OCI-LY1 (cell line): Measurements from ENCODE around the gene NETO2.

Source experiments
- EZH2 ChIP-seq: fragments of 200-600 bp; sonication (generic), shearing (Covaris generic); IDR thresholded peaks from 2 replicates; pipeline ENCODE4 v1.8.0; 2017; ENCODE audit warnings: borderline replicate concordance, mixed run types, mild to moderate bottlenecking, antibody characterized with exemption, low read length, moderate library complexity, mixed read lengths
- TF ChIP-seq, protein P1 (sequence below): fragments of 200-600 bp; sonication (generic), shearing (Covaris generic); IDR thresholded peaks from 2 replicates; pipeline ENCODE4 v1.5.1; 2017; ENCODE audit warnings: mild to moderate bottlenecking, antibody characterized with exemption, low read length, moderate library complexity, mixed read lengths

DNA sequence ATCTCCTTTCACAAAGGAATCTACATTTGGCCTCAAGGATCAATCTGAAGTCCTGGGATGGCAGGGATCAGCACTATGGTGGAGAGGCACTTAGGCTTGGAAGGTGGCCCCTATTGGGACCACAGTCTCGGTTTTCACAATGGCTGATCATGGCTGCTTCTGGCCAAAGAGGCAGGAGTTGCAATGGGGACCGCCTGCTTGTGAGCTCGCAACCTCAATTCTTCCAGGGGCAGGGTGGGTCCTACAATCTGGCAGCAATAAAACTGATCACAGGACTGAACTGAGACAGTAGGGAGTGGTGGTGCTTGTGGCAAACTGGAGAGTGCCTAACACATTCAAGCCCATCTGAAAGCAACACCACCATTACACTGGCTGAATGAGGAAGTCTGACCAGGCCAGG, 83.1 kb downstream of the NETO2 start:
- TF ChIP-seq, protein P1, sequence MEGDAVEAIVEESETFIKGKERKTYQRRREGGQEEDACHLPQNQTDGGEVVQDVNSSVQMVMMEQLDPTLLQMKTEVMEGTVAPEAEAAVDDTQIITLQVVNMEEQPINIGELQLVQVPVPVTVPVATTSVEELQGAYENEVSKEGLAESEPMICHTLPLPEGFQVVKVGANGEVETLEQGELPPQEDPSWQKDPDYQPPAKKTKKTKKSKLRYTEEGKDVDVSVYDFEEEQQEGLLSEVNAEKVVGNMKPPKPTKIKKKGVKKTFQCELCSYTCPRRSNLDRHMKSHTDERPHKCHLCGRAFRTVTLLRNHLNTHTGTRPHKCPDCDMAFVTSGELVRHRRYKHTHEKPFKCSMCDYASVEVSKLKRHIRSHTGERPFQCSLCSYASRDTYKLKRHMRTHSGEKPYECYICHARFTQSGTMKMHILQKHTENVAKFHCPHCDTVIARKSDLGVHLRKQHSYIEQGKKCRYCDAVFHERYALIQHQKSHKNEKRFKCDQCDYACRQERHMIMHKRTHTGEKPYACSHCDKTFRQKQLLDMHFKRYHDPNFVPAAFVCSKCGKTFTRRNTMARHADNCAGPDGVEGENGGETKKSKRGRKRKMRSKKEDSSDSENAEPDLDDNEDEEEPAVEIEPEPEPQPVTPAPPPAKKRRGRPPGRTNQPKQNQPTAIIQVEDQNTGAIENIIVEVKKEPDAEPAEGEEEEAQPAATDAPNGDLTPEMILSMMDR: no peak
- TF ChIP-seq EZH2: no peak
